NCI-H2081 (cell line): Measurements from ENCODE around the gene ZNF674.
"Not testable (repeated sequence)": the region's sequence is repeated elsewhere in the genome, so short reads cannot be mapped to it uniquely, and the experiment has no call there.

Experiments
- DNase-seq, 2 experiments: peaks; one replicate each; lab custom pipeline; 2025; lab: John Stamatoyannopoulos, UW

The ZNF674 gene

DNA sequence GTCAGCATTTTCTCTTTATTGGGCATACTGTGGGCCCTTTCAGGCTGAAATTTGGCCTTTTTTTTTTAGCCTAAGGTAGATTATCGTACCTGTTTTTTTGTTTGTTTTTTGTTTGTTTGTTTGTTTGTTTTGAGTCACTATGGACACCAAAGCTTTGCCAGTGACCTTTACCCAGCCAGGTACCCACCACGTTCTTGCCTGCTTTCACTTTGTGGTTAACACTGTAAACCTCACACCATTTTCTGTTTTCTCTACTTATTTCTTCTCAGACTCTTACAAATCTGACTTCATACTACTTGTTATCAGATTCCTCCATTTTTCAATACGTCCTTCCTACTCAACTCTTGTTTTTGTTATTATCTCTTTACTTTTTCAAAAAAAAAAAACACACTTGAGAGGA, 81.5 kb downstream of the ZNF674 start:
- no peak for DNase-seq

DNA sequence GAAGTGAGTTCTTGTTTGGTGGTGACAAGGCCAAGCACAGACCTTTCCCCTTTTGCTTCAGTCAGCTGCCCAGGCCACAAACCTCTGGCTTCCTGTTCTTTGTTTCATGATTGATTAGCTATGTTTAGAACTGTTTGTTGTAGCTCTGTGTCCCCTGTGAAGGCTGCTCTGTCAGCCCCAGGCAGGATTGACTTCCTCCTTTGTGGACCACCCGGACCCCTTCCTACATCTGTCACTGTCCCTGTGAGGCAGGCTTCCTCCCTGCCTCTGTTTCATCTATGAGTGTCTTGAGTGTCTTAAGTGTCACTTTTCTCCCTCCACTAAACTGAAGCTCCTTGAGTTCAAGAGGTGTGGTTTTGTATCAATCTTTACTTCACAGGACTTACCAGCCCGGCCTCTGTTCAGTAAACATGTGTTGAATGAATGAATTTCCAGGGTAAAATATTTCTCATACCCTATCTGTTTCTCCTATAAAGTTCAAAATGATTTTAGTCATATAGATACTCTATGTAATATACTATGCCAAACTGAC, 83.5 kb downstream of the ZNF674 start:
- DNase-seq = no peak

DNA sequence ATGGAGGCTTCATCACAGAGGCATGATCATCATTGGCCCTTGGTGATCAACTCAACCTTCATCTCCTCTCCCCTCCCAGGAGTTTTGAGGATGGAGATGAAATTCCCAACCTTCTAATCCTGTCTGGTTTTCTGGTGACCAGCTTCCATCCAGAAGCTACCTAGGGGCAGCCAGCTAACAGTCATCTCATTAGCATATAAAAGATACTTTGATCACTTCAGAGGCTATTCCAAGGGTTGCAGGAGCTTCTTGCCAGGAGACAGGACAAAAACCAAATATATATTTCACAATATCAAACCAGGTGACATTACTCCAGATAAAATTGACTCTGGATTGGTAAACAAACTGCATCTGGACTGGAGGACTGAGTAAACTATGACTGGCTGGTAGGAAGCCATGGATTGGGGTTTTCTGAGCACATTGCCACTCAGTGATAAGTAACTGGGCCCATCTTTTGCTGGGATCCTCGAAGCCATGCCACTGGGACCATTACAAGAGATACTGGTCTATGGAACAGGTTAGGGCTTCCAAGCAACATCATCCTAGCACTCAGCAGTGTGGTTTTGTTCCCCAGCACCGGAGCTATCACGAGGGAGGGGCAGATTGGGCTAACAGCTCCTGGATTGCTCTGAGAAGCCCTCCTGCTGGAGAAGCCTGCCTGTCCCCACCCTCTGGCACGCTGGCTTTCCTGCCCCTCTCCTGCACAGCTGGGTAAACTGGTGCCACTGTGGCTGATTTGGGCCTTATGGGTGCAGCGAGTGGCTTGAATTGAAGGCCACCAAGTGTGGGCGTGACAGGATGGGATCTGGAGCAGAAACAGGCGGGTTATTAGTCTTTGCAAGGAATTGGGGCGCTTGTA, 84.2 kb downstream of the ZNF674 start:
- not testable (repeated sequence) for DNase-seq

DNA sequence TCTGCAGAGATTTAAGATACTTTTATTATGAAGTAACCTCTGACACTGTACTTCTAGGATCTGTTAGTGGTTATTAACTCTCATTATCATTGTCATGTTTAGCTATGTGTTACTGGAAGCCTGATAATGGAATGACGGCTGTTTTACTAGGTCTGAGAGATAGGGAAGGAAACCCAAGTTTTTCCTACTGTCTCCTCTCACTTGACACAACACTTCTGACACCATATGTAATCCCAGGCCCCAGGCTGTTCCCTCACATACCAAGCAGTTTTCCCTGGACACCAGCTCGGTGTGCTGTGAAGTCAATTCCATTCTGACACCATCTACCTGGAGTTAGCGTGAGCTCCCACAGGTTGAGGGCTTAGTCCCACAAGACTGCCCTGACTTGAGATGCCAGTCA, 85.6 kb downstream of the ZNF674 start:
- no peak for DNase-seq

- no peak for DNase-seq
Measured at GRCh38 chrX:46456125-46456922, 88.9 kb downstream of the ZNF674 start.
